Calu3 (cell line): Measurements from ENCODE around the gene USP48. TPM values are rescaled to one million over a fixed set of nuclear protein-coding genes. Genes with fewer than 3 reads are reported as not detected.

ENCODE experiments used
- BruUV-seq: library from RNA; stranded (reverse); fragments of 400-500 nt; replicated peaks from 2 replicates; lab custom pipeline; 2021; lab: Mats Ljungman, UMichigan
- CTCF ChIA-PET: fragments of 300-600 bp; sonication (Branson Sonifier 250); formaldehyde crosslinking; loops from one replicate; lab custom pipeline; 2022; ENCODE audit warnings: antibody characterized with exemption; lab: Charles Lee
- DNase-seq: peaks from one replicate; pipeline ENCODE4 v3.0.0; 2022
- H3K27ac Mint-ChIP-seq: one replicate; pipeline ENCODE4 v1.8.0; 2022; ENCODE audit warnings: mixed read lengths; ENCODE audit not compliant: unreplicated experiment
- H3K27me3 Mint-ChIP-seq: one replicate; pipeline ENCODE4 v1.8.0; 2022; ENCODE audit warnings: mixed read lengths; ENCODE audit not compliant: unreplicated experiment
- H3K36me3 Mint-ChIP-seq: one replicate; pipeline ENCODE4 v1.8.0; 2022; ENCODE audit warnings: mild to moderate bottlenecking, moderate library complexity, mixed read lengths; ENCODE audit not compliant: insufficient read depth, unreplicated experiment
- H3K4me1 Mint-ChIP-seq: one replicate; pipeline ENCODE4 v1.8.0; 2022; ENCODE audit warnings: mild to moderate bottlenecking, low read depth, mixed read lengths; ENCODE audit not compliant: unreplicated experiment
- H3K4me3 Mint-ChIP-seq: one replicate; pipeline ENCODE4 v1.8.0; 2022; ENCODE audit warnings: mild to moderate bottlenecking, low read depth, moderate library complexity, mixed read lengths; ENCODE audit not compliant: unreplicated experiment
- H3K9me3 Mint-ChIP-seq: one replicate; pipeline ENCODE4 v1.8.0; 2022; ENCODE audit warnings: low read depth, mixed read lengths; ENCODE audit not compliant: unreplicated experiment
- CTCF ChIP-seq: fragments of 200-600 bp; IDR thresholded peaks from one replicate; pipeline ENCODE4 v1.8.0; 2022; ENCODE audit warnings: antibody characterized with exemption; ENCODE audit not compliant: unreplicated experiment
- intact Hi-C: fragments of 100-400 bp; cut with micrococcal nuclease; formaldehyde crosslinking; loops from one replicate; pipeline ENCODE4 v1.10.0; 2022; ENCODE audit not compliant: unreplicated experiment
- total RNA-seq: library from RNA; stranded (reverse); gene quantifications from 2 replicates; pipeline ENCODE4 v1.2.3, GENCODE V29; 2022

The USP48 gene
- total RNA-seq, 1 experiment from 2014 or later, result 56.6 TPM

DNA sequence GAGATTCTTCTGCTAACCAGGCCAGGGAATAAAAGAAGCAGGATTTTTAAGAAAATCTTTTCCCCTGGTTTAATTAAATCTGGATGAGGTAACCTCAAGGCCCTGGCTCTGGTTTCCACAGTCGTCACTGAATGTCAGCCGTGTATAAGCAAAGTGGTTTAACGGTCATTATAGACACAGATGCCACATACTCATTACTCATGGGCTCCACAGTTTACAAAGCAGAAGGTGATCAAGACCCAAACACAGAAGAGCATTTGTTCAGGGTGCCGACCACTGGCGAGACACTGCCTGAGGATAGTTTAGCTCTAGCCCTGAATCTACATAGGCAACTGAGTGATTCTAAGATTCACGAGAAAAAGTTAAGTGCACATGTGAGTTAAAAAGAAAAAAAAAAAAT, 86.0 kb downstream of the USP48 start:
- intact Hi-C loops, result no loop called here
- H3K4me1 Mint-ChIP-seq, result no peaks in the 10 kb centered on the region
- TF ChIP-seq CTCF, result no peak
- H3K4me3 Mint-ChIP-seq, result no peak overlapping the region
- BruUV-seq, result no TSS peak
- H3K27ac Mint-ChIP-seq, result no peak overlapping the region
- no peak for DNase-seq
- CTCF ChIA-PET, result no interaction called here
- no peaks in the 10 kb centered on the region for H3K27me3 Mint-ChIP-seq
- H3K9me3 Mint-ChIP-seq, result no peaks in the 10 kb centered on the region
- H3K36me3 Mint-ChIP-seq, result peaks cover 21% of the 10 kb centered on the region

DNA sequence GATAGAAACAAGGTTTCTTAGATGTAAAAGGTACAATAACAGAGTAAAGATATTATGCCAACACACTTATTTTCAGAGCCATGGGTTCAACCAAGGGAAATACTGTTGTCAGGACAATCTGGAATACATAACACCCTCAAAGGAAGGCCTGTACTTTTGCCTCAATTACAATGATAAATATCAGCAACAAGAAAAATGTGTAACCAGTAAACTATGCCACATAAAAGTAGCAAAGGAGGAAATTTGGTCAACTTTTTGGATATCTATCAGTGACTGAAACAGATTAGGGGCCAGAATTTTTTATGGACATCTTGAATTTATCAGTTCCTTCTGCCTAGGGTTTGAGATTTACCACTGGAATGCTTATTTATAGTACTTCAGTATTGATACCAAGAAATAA, 89.2 kb downstream of the USP48 start:
- TF ChIP-seq CTCF, result no peak
- no peak overlapping the region for H3K4me3 Mint-ChIP-seq
- H3K4me1 Mint-ChIP-seq, result no peaks in the 10 kb centered on the region
- intact Hi-C loops, result no loop called here
- no peak overlapping the region for H3K27ac Mint-ChIP-seq
- H3K27me3 Mint-ChIP-seq, result no peaks in the 10 kb centered on the region
- CTCF ChIA-PET, result no interaction called here
- no peaks in the 10 kb centered on the region for H3K9me3 Mint-ChIP-seq
- H3K36me3 Mint-ChIP-seq, result peaks cover 17% of the 10 kb centered on the region
- no TSS peak for BruUV-seq
- no peak for DNase-seq

DNA sequence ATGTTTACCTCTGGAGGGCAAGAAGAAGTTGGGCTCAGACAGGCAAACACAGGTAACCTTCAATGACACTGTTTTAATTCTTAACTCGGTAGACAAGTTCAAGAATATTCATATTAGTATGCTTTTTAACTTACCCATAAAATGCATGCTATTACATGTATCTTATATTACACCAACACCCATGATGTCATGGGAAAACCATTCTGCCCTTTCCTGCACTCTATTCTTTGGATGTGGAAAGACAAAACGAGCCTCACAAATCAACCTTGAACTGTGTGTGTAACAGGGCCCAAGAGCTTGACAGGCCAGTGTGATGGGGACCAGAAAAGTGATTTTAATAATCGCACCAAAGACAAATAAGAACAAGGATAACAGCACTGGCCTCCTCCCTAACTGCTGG, 91.2 kb downstream of the USP48 start:
- Mint-ChIP-seq H3K27ac (no peak overlapping the region), H3K9me3 (no peaks in the 10 kb centered on the region), H3K4me1 (no peaks in the 10 kb centered on the region), H3K36me3 (peaks cover 31% of the 10 kb centered on the region), H3K27me3 (no peaks in the 10 kb centered on the region), H3K4me3 (no peak overlapping the region)
- CTCF ChIA-PET, result no interaction called here
- intact Hi-C loops, result no loop called here
- no peak for DNase-seq
- no TSS peak for BruUV-seq
- TF ChIP-seq CTCF, result no peak

GRCh38 chr1:21689661-21690372, 93.1 kb downstream of the USP48 start:
- intact Hi-C loops, result no loop called here
- CTCF ChIA-PET, result no interaction called here
- Mint-ChIP-seq H3K4me1 (no peaks in the 10 kb centered on the region), H3K36me3 (peaks cover 32% of the 10 kb centered on the region), H3K4me3 (no peak overlapping the region), H3K27me3 (no peaks in the 10 kb centered on the region), H3K27ac (no peak overlapping the region), H3K9me3 (no peaks in the 10 kb centered on the region)
- no peak for DNase-seq
- BruUV-seq, result no TSS peak
- no peak for TF ChIP-seq CTCF
